ENCODE data around the gene NECTIN2. TPM values are rescaled to one million over a fixed set of nuclear protein-coding genes. Genes with fewer than 3 reads are reported as not detected.
A peak's percentile ranks its signal among the peaks of the same experiment; 100 is the strongest.

Gene NECTIN2
- polyA plus RNA-seq, 3 donors = 5.6 to 18.2 (median 9.3) TPM

GRCh38 chr19:44820648-44821609 lies 25.2 kb upstream of the NECTIN2 start:
- H2AFZ ChIP-seq (ENCODE audit: insufficient read depth, low read depth, low read length, poor library complexity, severe bottlenecking) = no peak overlapping the region

GRCh38 chr19:44822177-44822576 lies 23.9 kb upstream of the NECTIN2 start:
- intact Hi-C loops (cut with micrococcal nuclease) = no loop called here
- H2AFZ ChIP-seq (ENCODE audit: insufficient read depth, low read depth, low read length, poor library complexity, severe bottlenecking) = no peak overlapping the region
- H3K9ac ChIP-seq (ENCODE audit: insufficient read depth, low read length, poor library complexity, severe bottlenecking) = no peak overlapping the region
- H3K4me2 ChIP-seq (replicated peaks; ENCODE audit: extremely low read depth, low read length, poor library complexity, severe bottlenecking) = no peak overlapping the region
- 77% methylated on average over 11 of the region's 11 CpGs for WGBS (ENCODE audit: insufficient coverage)
- Mint-ChIP-seq H3K36me3 (no peaks in the 10 kb centered on the region), H3K9me3 (no peaks in the 10 kb centered on the region), H3K4me3 (no peak overlapping the region), H3K4me1 (no peaks in the 10 kb centered on the region), H3K27ac (peak overlapping the region in 2 of 7 donors; percentile 16 to 41), H3K27me3 (ENCODE audit: low read depth in 3 of 3) (peaks cover 11 to 13% (median 13%) of the 10 kb centered on the region in 3 donors)
- no peaks in the 10 kb centered on the region for H3K9me3 ChIP-seq (replicated peaks in 1 of 2; ENCODE audit: control insufficient read depth in 1 of 2, insufficient read depth in 1 of 2, low read length in 2 of 2)
- no peaks in the 10 kb centered on the region for H3K4me1 ChIP-seq (ENCODE audit: control insufficient read depth in 1 of 2, insufficient read depth in 2 of 2, low read length in 2 of 2)
- TF ChIP-seq CTCF (IDR thresholded peaks at IDR 0.05) = no peak
- H3K79me2 ChIP-seq (ENCODE audit: insufficient read depth, low read length) = no peaks in the 10 kb centered on the region
- H3K4me3 ChIP-seq (replicated peaks in 1 of 3; ENCODE audit: low read depth in 2 of 3, low read length in 3 of 3) = no peak overlapping the region
- no peaks in the 10 kb centered on the region for H4K20me1 ChIP-seq (ENCODE audit: insufficient read depth, low read length)
- DNase-seq = no peak
- H3K27ac ChIP-seq (ENCODE audit: low read depth in 1 of 2, low read length in 2 of 2) = no peak overlapping the region
- H3K36me3 ChIP-seq (replicated peaks in 1 of 2; ENCODE audit: control insufficient read depth in 1 of 2, insufficient read depth in 2 of 2, low read length in 2 of 2) = no peaks in the 10 kb centered on the region
- H3K27me3 ChIP-seq (ENCODE audit: control insufficient read depth in 2 of 2, insufficient read depth in 2 of 2, low read length in 2 of 2) = no peaks in the 10 kb centered on the region

More at GRCh38 chr19:44820648-44821609, 25.2 kb upstream of the NECTIN2 start:
- Histone ChIP-seq H3K9ac (ENCODE audit: insufficient read depth, low read length, poor library complexity, severe bottlenecking) (no peak overlapping the region), H3K36me3 (replicated peaks in 1 of 2; ENCODE audit: control insufficient read depth in 1 of 2, insufficient read depth in 2 of 2, low read length in 2 of 2) (no peaks in the 10 kb centered on the region), H3K27ac (ENCODE audit: low read depth in 1 of 2, low read length in 2 of 2) (no peak overlapping the region), H3K9me3 (replicated peaks in 1 of 2; ENCODE audit: control insufficient read depth in 1 of 2, insufficient read depth in 1 of 2, low read length in 2 of 2) (no peaks in the 10 kb centered on the region), H4K20me1 (ENCODE audit: insufficient read depth, low read length) (no peaks in the 10 kb centered on the region), H3K27me3 (ENCODE audit: control insufficient read depth in 2 of 2, insufficient read depth in 2 of 2, low read length in 2 of 2) (no peaks in the 10 kb centered on the region), H3K4me2 (replicated peaks; ENCODE audit: extremely low read depth, low read length, poor library complexity, severe bottlenecking) (no peak overlapping the region), H3K4me3 (replicated peaks in 1 of 3; ENCODE audit: low read depth in 2 of 3, low read length in 3 of 3) (no peak overlapping the region), H3K79me2 (ENCODE audit: insufficient read depth, low read length) (no peaks in the 10 kb centered on the region), H3K4me1 (ENCODE audit: control insufficient read depth in 1 of 2, insufficient read depth in 2 of 2, low read length in 2 of 2) (no peaks in the 10 kb centered on the region)
- Mint-ChIP-seq H3K27ac (no peak overlapping the region), H3K9me3 (no peaks in the 10 kb centered on the region), H3K36me3 (no peaks in the 10 kb centered on the region), H3K4me1 (no peaks in the 10 kb centered on the region), H3K4me3 (no peak overlapping the region), H3K27me3 (ENCODE audit: low read depth in 3 of 3) (peaks cover 5 to 11% (median 7%) of the 10 kb centered on the region in 3 donors)
- 85% methylated on average over 23 of the region's 35 CpGs for WGBS (ENCODE audit: insufficient coverage)
- no peak for DNase-seq
- intact Hi-C loops (cut with micrococcal nuclease) = no loop called here
- TF ChIP-seq CTCF (IDR thresholded peaks at IDR 0.05) = no peak

Data from CD14-positive monocyte (primary cell).